Stimulated activated CD4-positive, alpha-beta T cell treated with anti-CD3 and anti-CD28 coated beads, Interleukin-12 subunit alpha, Interleukin-12 subunit beta, amount 100 ng/mL, for 24 hours (primary cell): ENCODE data around the gene SEPTIN14.
"Not testable (repeated sequence)": the region's sequence is repeated elsewhere in the genome, so short reads cannot be mapped to it uniquely, and the experiment has no call there.

Source experiments
- DNase-seq, 2 experiments: peaks; one replicate each; pipeline ENCODE4 v3.0.0-alpha.2; 2020; ENCODE audit warnings: low read depth in 2 of 2

SEPTIN14 gene

GRCh38 chr7:55862652-55863051, at the start of gene SEPTIN14:
SEPTIN14 (minus strand) TSS chr7:55862752; CDS start chr7:55861996, 756 bp downstream.
- DNase-seq: not testable (repeated sequence)

GRCh38 chr7:55903985-55904759, 41.6 kb upstream of the SEPTIN14 start:
- DNase-seq: no peak

GRCh38 chr7:55901059-55901458, 38.5 kb upstream of the SEPTIN14 start:
- not testable (repeated sequence) for DNase-seq

GRCh38 chr7:55898287-55898686, 35.7 kb upstream of the SEPTIN14 start:
- no peak for DNase-seq

- DNase-seq: no peak
Measured at GRCh38 chr7:55895021-55895420, 32.5 kb upstream of the SEPTIN14 start.

GRCh38 chr7:55893940-55894339, 31.4 kb upstream of the SEPTIN14 start:
- DNase-seq: no peak

- not testable (repeated sequence) for DNase-seq
Measured at GRCh38 chr7:55888378-55888777, 25.8 kb upstream of the SEPTIN14 start.

- no peak for DNase-seq
Measured at GRCh38 chr7:55887821-55888247, 25.3 kb upstream of the SEPTIN14 start.

- DNase-seq: no peak
Measured at GRCh38 chr7:55884321-55884720, 21.8 kb upstream of the SEPTIN14 start.

GRCh38 chr7:55878691-55879090, 16.1 kb upstream of the SEPTIN14 start:
- DNase-seq: no peak

GRCh38 chr7:55877308-55877707, 14.8 kb upstream of the SEPTIN14 start:
- no peak for DNase-seq

GRCh38 chr7:55873765-55874164, 11.2 kb upstream of the SEPTIN14 start:
- no peak for DNase-seq

- no peak for DNase-seq
Measured at GRCh38 chr7:55871932-55872485, 9.5 kb upstream of the SEPTIN14 start.

- DNase-seq: not testable (repeated sequence)
Measured at GRCh38 chr7:55868989-55869388, 6.4 kb upstream of the SEPTIN14 start.

- not testable (repeated sequence) for DNase-seq
Measured at GRCh38 chr7:55845164-55845563, 17.4 kb downstream of the SEPTIN14 start.

GRCh38 chr7:55838595-55838994, 24.0 kb downstream of the SEPTIN14 start:
- DNase-seq: no peak

GRCh38 chr7:55827577-55827976, 35.0 kb downstream of the SEPTIN14 start:
- DNase-seq: no peak

- no peak for DNase-seq
Measured at GRCh38 chr7:55818686-55819085, 43.9 kb downstream of the SEPTIN14 start.

GRCh38 chr7:55797260-55797659, 65.3 kb downstream of the SEPTIN14 start:
- DNase-seq: not testable (repeated sequence)

GRCh38 chr7:55794527-55794926, 68.0 kb downstream of the SEPTIN14 start:
- DNase-seq: no peak

GRCh38 chr7:55792048-55792447, 70.5 kb downstream of the SEPTIN14 start:
- no peak for DNase-seq

GRCh38 chr7:55787796-55788195, 74.8 kb downstream of the SEPTIN14 start:
- DNase-seq: no peak

GRCh38 chr7:55786901-55787300, 75.7 kb downstream of the SEPTIN14 start:
- no peak for DNase-seq
